ENCODE results near the gene GLCE.
"Not testable (repeated sequence)": the region's sequence is repeated elsewhere in the genome, so short reads cannot be mapped to it uniquely, and the experiment has no call there.

GLCE gene

DNA sequence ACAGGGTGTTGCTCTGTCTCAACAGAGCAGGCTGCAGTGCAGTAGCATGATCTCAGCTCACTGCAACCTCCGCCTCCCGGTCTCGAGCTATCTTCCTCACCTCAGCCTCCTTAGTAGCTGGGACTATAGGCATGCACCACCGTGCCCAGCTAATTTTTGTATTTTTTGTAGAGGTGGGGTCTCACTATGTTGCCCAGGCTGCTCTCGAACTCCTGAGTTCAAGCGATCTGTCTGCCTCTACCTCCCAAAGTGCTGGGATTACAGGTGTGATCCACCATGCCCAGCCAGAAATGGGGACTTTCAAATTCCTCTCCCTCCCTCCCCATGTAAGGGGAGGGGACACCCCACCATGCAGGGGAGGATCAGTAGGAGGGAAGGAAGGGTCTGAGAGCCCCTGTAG is 141.7 kb downstream of the GLCE start:
- not testable (repeated sequence) for H3K4me3 ChIP-seq (ENCODE audit: insufficient read depth, low read depth, low read length); H3K9me3 ChIP-seq (ENCODE audit: control insufficient read depth, low read length); H3K36me3 ChIP-seq (ENCODE audit: control insufficient read depth, insufficient read depth, low read length); H3K4me1 ChIP-seq (ENCODE audit: control insufficient read depth, insufficient read depth, low read length); H3K27ac ChIP-seq (ENCODE audit: insufficient read depth, low read depth, low read length, poor library complexity, severe bottlenecking)
- WGBS, 2 experiments, result 92 to 96% methylated on average over 6 of the region's 6 CpGs
- peaks cover 44% of the 10 kb centered on the region for H3K27me3 ChIP-seq (ENCODE audit: control insufficient read depth, insufficient read depth, low read length, poor library complexity, severe bottlenecking)

DNA sequence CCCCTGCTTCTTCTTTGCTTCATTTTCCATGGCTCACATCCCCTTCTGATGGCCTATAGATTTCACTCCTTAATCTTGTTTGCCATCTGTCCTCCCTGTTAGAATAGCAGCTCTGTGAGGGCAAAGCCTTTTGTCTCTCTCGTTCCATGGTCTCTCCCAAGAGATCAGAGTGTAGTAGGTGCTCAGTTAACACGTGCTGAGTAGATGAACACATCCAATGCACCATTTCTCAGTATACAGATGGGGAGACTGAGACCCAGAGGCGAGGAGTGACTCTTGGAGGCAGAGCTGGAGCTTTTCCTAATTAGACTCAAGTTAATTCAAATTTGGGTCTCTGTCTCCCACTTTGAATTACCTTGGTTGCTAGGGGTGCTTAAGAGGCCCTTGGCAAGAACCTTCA is 142.5 kb downstream of the GLCE start:
- Histone ChIP-seq H3K36me3 (ENCODE audit: control insufficient read depth, insufficient read depth, low read length) (no peaks in the 10 kb centered on the region), H3K9me3 (ENCODE audit: control insufficient read depth, low read length) (no peaks in the 10 kb centered on the region), H3K4me3 (ENCODE audit: insufficient read depth, low read depth, low read length) (no peak overlapping the region), H3K4me1 (ENCODE audit: control insufficient read depth, insufficient read depth, low read length) (peaks cover 6% of the 10 kb centered on the region), H3K27me3 (ENCODE audit: control insufficient read depth, insufficient read depth, low read length, poor library complexity, severe bottlenecking) (peaks cover 36% of the 10 kb centered on the region), H3K27ac (ENCODE audit: insufficient read depth, low read depth, low read length, poor library complexity, severe bottlenecking) (no peak overlapping the region)
- WGBS, 2 experiments, result 76 to 81% methylated on average over 3 of the region's 3 CpGs

- Histone ChIP-seq H3K9me3 (ENCODE audit: control insufficient read depth, low read length) (no peaks in the 10 kb centered on the region), H3K4me3 (ENCODE audit: insufficient read depth, low read depth, low read length) (no peak overlapping the region), H3K27me3 (ENCODE audit: control insufficient read depth, insufficient read depth, low read length, poor library complexity, severe bottlenecking) (peaks cover 29% of the 10 kb centered on the region), H3K4me1 (ENCODE audit: control insufficient read depth, insufficient read depth, low read length) (peaks cover 6% of the 10 kb centered on the region), H3K36me3 (ENCODE audit: control insufficient read depth, insufficient read depth, low read length) (no peaks in the 10 kb centered on the region), H3K27ac (ENCODE audit: insufficient read depth, low read depth, low read length, poor library complexity, severe bottlenecking) (no peak overlapping the region)
- 79 to 81% methylated on average over 6 of the region's 6 CpGs for WGBS, 2 experiments
Observed at GRCh38 chr15:69303337-69304181, 143.1 kb downstream of the GLCE start.

GRCh38 chr15:69304182-69304545 is 143.7 kb downstream of the GLCE start:
- Histone ChIP-seq H3K36me3 (ENCODE audit: control insufficient read depth, insufficient read depth, low read length) (no peaks in the 10 kb centered on the region), H3K4me1 (ENCODE audit: control insufficient read depth, insufficient read depth, low read length) (peaks cover 6% of the 10 kb centered on the region), H3K9me3 (ENCODE audit: control insufficient read depth, low read length) (no peaks in the 10 kb centered on the region), H3K27ac (ENCODE audit: insufficient read depth, low read depth, low read length, poor library complexity, severe bottlenecking) (no peak overlapping the region), H3K4me3 (ENCODE audit: insufficient read depth, low read depth, low read length) (no peak overlapping the region), H3K27me3 (ENCODE audit: control insufficient read depth, insufficient read depth, low read length, poor library complexity, severe bottlenecking) (peaks cover 23% of the 10 kb centered on the region)
- 73 to 74% methylated on average over 5 of the region's 5 CpGs for WGBS, 2 experiments

DNA sequence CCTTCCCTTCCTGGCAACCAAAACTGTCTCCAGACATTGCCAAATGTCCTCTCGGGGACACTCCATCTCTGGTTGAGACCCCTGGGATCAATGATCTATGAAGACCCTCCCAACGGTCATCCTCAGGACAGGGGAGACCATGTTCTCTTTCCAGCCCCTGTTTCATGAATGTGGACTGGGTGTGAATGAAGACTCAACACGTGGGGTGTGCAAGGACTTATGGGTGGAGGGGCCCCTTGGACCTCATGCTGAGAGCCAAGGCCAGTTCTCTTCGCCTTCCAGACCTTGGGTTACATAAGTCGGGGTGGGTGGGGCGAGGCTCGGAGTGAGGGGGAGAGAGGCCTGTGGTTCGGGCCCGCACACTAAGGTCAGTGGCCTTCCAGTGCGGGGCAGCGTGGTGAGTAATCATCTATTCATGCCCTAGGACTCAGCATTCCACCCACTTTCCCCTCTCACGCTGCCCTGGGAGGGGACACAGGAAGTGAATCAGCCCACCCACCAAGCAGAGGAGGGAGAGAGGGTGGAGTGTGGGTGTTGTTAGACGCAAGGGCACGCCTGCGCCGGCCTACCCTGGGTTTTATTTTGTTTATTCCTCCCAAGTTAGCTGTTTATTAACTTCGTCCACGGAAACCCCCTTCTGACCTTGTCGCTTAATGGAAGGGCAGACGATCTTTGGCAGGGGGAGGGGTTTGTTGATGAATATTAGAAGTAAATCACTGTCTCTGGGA is 144.9 kb downstream of the GLCE start:
- Histone ChIP-seq H3K4me1 (ENCODE audit: control insufficient read depth, insufficient read depth, low read length) (no peaks in the 10 kb centered on the region), H3K27ac (ENCODE audit: insufficient read depth, low read depth, low read length, poor library complexity, severe bottlenecking) (no peak overlapping the region), H3K4me3 (ENCODE audit: insufficient read depth, low read depth, low read length) (no peak overlapping the region), H3K9me3 (ENCODE audit: control insufficient read depth, low read length) (no peaks in the 10 kb centered on the region), H3K27me3 (ENCODE audit: control insufficient read depth, insufficient read depth, low read length, poor library complexity, severe bottlenecking) (peaks cover 11% of the 10 kb centered on the region), H3K36me3 (ENCODE audit: control insufficient read depth, insufficient read depth, low read length) (no peaks in the 10 kb centered on the region)
- WGBS, 2 experiments, result 88% methylated on average over 18 to 20 of the region's 20 CpGs

GRCh38 chr15:69305933-69306568 is 145.6 kb downstream of the GLCE start:
- Histone ChIP-seq H3K27ac (ENCODE audit: insufficient read depth, low read depth, low read length, poor library complexity, severe bottlenecking) (no peak overlapping the region), H3K4me1 (ENCODE audit: control insufficient read depth, insufficient read depth, low read length) (no peaks in the 10 kb centered on the region), H3K27me3 (ENCODE audit: control insufficient read depth, insufficient read depth, low read length, poor library complexity, severe bottlenecking) (peaks cover 5% of the 10 kb centered on the region), H3K4me3 (ENCODE audit: insufficient read depth, low read depth, low read length) (no peak overlapping the region), H3K9me3 (ENCODE audit: control insufficient read depth, low read length) (no peaks in the 10 kb centered on the region), H3K36me3 (ENCODE audit: control insufficient read depth, insufficient read depth, low read length) (no peaks in the 10 kb centered on the region)
- 84 to 95% methylated on average over 9 of the region's 9 CpGs for WGBS, 2 experiments

- Histone ChIP-seq H3K4me3 (ENCODE audit: insufficient read depth, low read depth, low read length) (no peak overlapping the region), H3K9me3 (ENCODE audit: control insufficient read depth, low read length) (no peaks in the 10 kb centered on the region), H3K27ac (ENCODE audit: insufficient read depth, low read depth, low read length, poor library complexity, severe bottlenecking) (no peak overlapping the region), H3K27me3 (ENCODE audit: control insufficient read depth, insufficient read depth, low read length, poor library complexity, severe bottlenecking) (no peaks in the 10 kb centered on the region), H3K36me3 (ENCODE audit: control insufficient read depth, insufficient read depth, low read length) (no peaks in the 10 kb centered on the region), H3K4me1 (ENCODE audit: control insufficient read depth, insufficient read depth, low read length) (no peaks in the 10 kb centered on the region)
- WGBS, 2 experiments, result 93 to 94% methylated on average over 3 of the region's 3 CpGs
Observed at GRCh38 chr15:69307939-69308338, 147.5 kb downstream of the GLCE start.

- no peaks in the 10 kb centered on the region for H3K4me1 ChIP-seq (ENCODE audit: control insufficient read depth, insufficient read depth, low read length)
- 91 to 95% methylated on average over 5 of the region's 5 CpGs for WGBS, 2 experiments
- H3K9me3 ChIP-seq (ENCODE audit: control insufficient read depth, low read length), result no peaks in the 10 kb centered on the region
- no peaks in the 10 kb centered on the region for H3K27me3 ChIP-seq (ENCODE audit: control insufficient read depth, insufficient read depth, low read length, poor library complexity, severe bottlenecking)
- H3K4me3 ChIP-seq (ENCODE audit: insufficient read depth, low read depth, low read length), result no peak overlapping the region
- no peak overlapping the region for H3K27ac ChIP-seq (ENCODE audit: insufficient read depth, low read depth, low read length, poor library complexity, severe bottlenecking)
- H3K36me3 ChIP-seq (ENCODE audit: control insufficient read depth, insufficient read depth, low read length), result no peaks in the 10 kb centered on the region
Observed at GRCh38 chr15:69308949-69309348, 148.5 kb downstream of the GLCE start.

DNA sequence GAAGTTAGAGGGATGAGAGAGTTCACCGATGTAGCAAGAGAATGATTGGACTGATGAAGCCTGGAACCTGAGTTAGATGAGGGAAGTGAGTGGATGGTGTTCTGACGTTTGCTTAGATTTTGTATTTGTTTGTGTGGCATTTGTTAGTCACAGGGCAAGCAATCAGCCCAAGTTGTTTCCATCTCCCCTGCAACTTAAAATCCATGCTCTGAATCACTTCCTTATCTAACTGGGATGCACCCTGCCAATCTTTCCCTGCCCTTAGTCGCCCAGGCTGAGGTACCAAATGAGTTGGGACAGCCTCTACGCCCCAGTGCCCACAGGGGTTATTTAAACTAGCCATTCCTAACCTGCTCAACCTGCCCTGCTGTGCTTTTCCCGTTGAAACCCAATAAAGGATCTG is 150.9 kb downstream of the GLCE start:
- Histone ChIP-seq H3K9me3 (ENCODE audit: control insufficient read depth, low read length) (no peaks in the 10 kb centered on the region), H3K4me3 (ENCODE audit: insufficient read depth, low read depth, low read length) (no peak overlapping the region), H3K36me3 (ENCODE audit: control insufficient read depth, insufficient read depth, low read length) (no peaks in the 10 kb centered on the region), H3K4me1 (ENCODE audit: control insufficient read depth, insufficient read depth, low read length) (no peaks in the 10 kb centered on the region), H3K27ac (ENCODE audit: insufficient read depth, low read depth, low read length, poor library complexity, severe bottlenecking) (no peak overlapping the region), H3K27me3 (ENCODE audit: control insufficient read depth, insufficient read depth, low read length, poor library complexity, severe bottlenecking) (no peaks in the 10 kb centered on the region)
- 71 to 77% methylated on average over 5 of the region's 5 CpGs for WGBS, 2 experiments

GRCh38 chr15:69313432-69314000 is 153.1 kb downstream of the GLCE start:
- WGBS, 2 experiments, result 90 to 91% methylated on average over 7 to 8 of the region's 8 CpGs

More at GRCh38 chr15:69313432-69314000, 153.1 kb downstream of the GLCE start:
- Histone ChIP-seq H3K27ac (ENCODE audit: insufficient read depth, low read depth, low read length, poor library complexity, severe bottlenecking) (no peak overlapping the region), H3K4me3 (ENCODE audit: insufficient read depth, low read depth, low read length) (no peak overlapping the region), H3K9me3 (ENCODE audit: control insufficient read depth, low read length) (no peaks in the 10 kb centered on the region), H3K36me3 (ENCODE audit: control insufficient read depth, insufficient read depth, low read length) (no peaks in the 10 kb centered on the region), H3K27me3 (ENCODE audit: control insufficient read depth, insufficient read depth, low read length, poor library complexity, severe bottlenecking) (no peaks in the 10 kb centered on the region), H3K4me1 (ENCODE audit: control insufficient read depth, insufficient read depth, low read length) (no peaks in the 10 kb centered on the region)
